Fibroblast of pulmonary artery (primary cell): ENCODE measurements around the gene CSF3.

Experiments
- DNase-seq: peaks from one replicate; pipeline ENCODE4 v3.0.0-alpha.2; 2010; ENCODE audit warnings: low read depth
- H3K4me3 ChIP-seq: replicated peaks from 2 replicates; pipeline ENCODE4 v1.5.1; 2011; ENCODE audit warnings: low read depth, mild to moderate bottlenecking, control low read depth, low read length, moderate library complexity
- TF ChIP-seq, protein P1 (sequence below): IDR thresholded peaks from 2 replicates; pipeline ENCODE4 v1.5.1; 2011; ENCODE audit warnings: mild to moderate bottlenecking, control low read depth, low read length, inconsistent platforms; ENCODE audit errors: missing control alignments

CSF3 gene, protein sequence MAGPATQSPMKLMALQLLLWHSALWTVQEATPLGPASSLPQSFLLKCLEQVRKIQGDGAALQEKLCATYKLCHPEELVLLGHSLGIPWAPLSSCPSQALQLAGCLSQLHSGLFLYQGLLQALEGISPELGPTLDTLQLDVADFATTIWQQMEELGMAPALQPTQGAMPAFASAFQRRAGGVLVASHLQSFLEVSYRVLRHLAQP

DNA sequence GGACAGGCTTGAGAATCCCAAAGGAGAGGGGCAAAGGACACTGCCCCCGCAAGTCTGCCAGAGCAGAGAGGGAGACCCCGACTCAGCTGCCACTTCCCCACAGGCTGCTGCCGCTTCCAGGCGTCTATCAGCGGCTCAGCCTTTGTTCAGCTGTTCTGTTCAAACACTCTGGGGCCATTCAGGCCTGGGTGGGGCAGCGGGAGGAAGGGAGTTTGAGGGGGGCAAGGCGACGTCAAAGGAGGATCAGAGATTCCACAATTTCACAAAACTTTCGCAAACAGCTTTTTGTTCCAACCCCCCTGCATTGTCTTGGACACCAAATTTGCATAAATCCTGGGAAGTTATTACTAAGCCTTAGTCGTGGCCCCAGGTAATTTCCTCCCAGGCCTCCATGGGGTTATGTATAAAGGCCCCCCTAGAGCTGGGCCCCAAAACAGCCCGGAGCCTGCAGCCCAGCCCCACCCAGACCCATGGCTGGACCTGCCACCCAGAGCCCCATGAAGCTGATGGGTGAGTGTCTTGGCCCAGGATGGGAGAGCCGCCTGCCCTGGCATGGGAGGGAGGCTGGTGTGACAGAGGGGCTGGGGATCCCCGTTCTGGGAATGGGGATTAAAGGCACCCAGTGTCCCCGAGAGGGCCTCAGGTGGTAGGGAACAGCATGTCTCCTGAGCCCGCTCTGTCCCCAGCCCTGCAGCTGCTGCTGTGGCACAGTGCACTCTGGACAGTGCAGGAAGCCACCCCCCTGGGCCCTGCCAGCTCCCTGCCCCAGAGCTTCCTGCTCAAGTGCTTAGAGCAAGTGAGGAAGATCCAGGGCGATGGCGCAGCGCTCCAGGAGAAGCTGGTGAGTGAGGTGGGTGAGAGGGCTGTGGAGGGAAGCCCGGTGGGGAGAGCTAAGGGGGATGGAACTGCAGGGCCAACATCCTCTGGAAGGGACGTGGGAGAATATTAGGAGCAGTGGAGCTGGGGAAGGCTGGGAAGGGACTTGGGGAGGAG lies at the start of gene CSF3:
TSS of gene CSF3 (plus strand) at position 436 of the 993 bp plus-strand sequence. CDS start at position 471, 35 bp downstream.
- peak; percentile 78 for DNase-seq
- peak within 1 kb of the TSS; percentile 41 for H3K4me3 ChIP-seq
- TF ChIP-seq, protein P1, sequence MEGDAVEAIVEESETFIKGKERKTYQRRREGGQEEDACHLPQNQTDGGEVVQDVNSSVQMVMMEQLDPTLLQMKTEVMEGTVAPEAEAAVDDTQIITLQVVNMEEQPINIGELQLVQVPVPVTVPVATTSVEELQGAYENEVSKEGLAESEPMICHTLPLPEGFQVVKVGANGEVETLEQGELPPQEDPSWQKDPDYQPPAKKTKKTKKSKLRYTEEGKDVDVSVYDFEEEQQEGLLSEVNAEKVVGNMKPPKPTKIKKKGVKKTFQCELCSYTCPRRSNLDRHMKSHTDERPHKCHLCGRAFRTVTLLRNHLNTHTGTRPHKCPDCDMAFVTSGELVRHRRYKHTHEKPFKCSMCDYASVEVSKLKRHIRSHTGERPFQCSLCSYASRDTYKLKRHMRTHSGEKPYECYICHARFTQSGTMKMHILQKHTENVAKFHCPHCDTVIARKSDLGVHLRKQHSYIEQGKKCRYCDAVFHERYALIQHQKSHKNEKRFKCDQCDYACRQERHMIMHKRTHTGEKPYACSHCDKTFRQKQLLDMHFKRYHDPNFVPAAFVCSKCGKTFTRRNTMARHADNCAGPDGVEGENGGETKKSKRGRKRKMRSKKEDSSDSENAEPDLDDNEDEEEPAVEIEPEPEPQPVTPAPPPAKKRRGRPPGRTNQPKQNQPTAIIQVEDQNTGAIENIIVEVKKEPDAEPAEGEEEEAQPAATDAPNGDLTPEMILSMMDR: no peak

DNA sequence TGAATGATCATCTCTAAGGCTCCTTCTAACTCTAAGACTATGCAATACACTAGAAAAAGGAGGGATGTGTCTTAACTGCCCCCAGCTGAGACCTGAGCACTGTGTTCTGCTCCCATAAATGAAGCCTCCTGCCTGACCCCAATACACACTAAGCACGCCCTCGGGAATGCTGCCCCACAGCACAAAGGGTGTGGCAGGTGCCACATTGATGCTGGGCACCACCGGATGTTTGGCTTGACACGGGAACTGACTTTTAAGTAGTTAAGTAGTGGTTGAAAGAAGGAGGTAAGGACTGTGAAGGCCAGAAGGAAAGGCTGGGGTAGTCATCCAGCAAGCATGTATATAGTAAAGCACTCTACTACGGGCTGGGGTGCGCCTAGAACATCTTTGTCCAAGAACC lies 48.5 kb upstream of the CSF3 start:
- no peak for DNase-seq
- TF ChIP-seq, protein P1: no peak
- no peak overlapping the region for H3K4me3 ChIP-seq

DNA sequence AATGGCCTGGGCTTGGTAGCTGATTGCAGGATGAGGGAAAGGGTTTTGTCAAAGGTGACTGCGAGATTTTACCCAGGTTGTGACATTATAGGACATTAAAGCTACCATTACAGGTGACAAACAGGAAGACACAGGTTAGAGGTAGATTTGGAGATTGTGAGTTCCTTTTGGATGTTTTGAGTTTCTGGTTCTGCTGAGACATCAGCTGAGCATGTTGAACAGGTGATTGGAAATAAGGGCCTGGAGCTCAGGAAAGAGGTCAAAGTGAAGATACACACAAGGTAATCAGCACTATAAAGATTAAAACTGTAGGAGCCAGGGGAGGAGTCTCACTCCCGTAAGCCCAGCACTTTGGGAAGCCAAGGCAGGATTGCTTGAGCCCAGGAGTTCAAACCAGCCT lies 46.5 kb upstream of the CSF3 start:
- TF ChIP-seq, protein P1: no peak
- no peak for DNase-seq
- no peak overlapping the region for H3K4me3 ChIP-seq

DNA sequence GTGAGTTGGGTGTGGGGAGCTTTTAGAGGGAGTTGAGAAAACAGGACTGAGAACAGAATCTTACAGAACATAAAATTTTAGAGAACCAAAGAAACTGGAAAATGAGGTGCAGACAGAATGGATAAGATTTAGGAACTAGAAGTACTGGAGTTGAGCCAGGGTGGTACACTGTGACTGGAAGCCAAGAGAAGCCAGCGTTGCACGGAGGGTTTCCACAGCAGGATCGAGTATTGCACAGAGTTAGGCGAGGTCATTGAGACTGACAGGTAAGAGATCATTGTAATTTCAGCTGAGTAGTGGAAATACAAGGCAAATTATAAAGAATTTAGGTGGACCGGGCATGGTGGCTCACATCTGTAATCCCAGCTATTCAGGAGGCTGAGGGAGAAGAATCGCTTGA lies 45.9 kb upstream of the CSF3 start:
- H3K4me3 ChIP-seq: no peak overlapping the region
- TF ChIP-seq, protein P1: no peak
- no peak for DNase-seq

DNA sequence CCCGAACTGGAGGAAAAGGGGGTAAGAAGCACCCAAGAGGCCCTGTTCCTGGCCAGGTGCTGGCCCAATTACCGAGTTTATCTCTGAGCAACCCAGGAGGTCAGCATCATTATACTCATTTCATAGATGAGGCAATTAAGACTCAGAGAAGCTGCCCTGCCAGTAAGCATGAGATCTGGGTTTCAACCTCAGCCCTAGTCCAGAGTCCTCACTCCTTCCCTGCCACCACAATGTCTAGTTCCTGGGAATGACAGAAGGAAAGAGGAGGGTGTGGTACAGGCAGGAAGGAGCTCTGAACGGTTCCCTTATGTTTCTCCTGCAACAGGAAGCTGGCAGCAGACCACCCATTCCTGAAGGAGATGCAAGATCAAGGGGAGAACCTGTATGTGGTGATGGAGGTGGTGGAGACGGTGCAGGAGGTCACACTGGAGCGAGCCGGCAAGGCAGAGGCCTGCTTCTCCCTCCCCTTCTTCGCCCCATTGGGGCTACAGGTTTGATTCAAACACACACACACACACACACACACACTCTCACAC lies 45.0 kb upstream of the CSF3 start:
- DNase-seq: no peak
- TF ChIP-seq, protein P1: no peak
- no peak overlapping the region for H3K4me3 ChIP-seq

DNA sequence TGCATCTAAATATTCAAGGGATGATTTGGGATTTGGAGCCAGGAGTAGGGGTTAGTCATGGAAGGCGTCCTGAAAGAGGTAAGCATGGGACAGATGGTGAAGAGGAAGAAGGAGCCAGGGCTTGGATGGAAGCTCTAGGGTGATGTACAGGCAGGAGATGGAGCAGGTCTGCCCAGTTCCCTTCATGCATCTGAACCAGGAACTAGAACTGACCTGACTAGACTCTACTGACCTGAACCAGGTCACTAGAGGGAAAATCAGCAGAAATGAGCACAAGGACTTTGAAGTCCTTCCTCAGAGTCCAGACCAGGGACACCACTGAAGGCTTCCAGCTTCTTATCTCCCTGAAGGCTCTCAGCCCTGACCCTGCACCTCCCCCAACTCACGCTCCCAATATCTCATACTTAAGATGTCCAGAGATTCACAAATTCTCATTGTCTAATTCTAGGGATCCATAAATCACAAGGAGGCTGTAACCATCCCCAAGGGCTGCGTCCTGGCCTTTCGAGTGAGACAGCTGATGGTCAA lies 44.1 kb upstream of the CSF3 start:
- no peak overlapping the region for H3K4me3 ChIP-seq
- no peak for DNase-seq
- TF ChIP-seq, protein P1: no peak
